GM18909 (cell line): Measurements from ENCODE around the gene PAFAH1B2.
"Not testable (repeated sequence)": the region's sequence is repeated elsewhere in the genome, so short reads cannot be mapped to it uniquely, and the experiment has no call there.

Experiments
- ATAC-seq: cut with Tn5 transposase; IDR thresholded peaks from one replicate; pipeline ENCODE4 v1.9.1; 2021; ENCODE audit warnings: mild to moderate bottlenecking; ENCODE audit not compliant: unreplicated experiment, poor library complexity

The PAFAH1B2 gene

DNA sequence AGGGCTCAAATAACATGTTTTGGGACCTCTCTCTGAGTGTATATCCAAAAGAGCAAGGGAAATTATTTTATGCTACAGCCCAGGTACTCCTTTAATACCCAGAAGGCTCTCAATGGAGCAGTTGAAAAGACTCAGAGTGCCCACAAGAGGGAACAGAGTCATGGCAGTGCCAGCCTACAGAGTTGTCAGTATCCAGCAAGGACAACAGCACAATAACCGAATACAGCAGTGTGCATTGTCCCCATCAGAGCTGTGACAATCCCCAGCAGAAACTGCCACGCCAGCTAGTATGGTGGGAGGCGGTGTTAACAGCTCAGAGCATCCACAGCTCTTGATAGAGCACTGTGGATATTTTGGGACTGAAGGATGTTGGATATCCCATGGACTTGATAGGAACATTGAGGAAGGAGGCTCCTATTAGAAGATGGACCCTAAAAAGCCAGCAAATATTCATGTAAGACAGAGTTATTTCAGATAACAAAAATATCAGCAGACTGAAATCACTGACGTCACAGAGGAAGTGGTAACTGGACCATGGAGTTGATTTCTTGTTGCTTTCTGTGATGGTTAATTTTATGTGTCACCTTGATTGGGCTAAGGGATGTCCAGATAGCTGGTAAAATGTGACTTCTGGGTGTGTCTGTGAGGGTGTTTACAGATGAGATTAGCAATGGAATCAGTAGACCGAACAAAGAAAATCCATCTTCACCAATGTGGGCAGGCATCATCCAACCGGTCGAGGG, 17.7 kb upstream of the PAFAH1B2 start:
- no peak for ATAC-seq

- no peak for ATAC-seq
These were observed 16.8 kb upstream of the PAFAH1B2 start for GRCh38 chr11:117127171-117127901.

GRCh38 chr11:117128289-117128688, 15.8 kb upstream of the PAFAH1B2 start:
- no peak for ATAC-seq

- not testable (repeated sequence) for ATAC-seq
These were observed 13.7 kb upstream of the PAFAH1B2 start for GRCh38 chr11:117130396-117130795.

DNA sequence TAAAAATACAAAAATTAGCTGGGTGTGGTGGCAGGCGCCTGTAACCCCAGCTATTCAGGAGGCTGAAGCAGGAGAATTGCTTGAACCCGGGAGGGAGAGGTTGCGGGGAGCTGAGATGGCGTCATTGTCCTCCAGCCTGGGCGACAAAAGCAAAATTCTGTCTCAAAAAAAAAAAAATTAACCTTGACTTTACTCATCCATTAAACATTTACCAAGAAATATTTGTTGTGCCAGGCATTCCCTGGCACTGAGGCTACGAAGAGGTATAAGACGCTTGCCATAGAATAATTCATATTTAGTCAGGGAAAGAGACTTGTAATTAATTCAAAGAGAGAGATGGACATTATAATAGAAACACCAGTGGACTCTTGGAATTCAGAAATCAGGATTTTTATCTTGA, 13.2 kb upstream of the PAFAH1B2 start:
- no peak for ATAC-seq

GRCh38 chr11:117134431-117134830, 9.7 kb upstream of the PAFAH1B2 start:
- no peak for ATAC-seq

GRCh38 chr11:117134979-117135378, 9.1 kb upstream of the PAFAH1B2 start:
- not testable (repeated sequence) for ATAC-seq

GRCh38 chr11:117137223-117138086, 6.6 kb upstream of the PAFAH1B2 start:
- not testable (repeated sequence) for ATAC-seq

- no peak for ATAC-seq
These were observed 697 bp upstream of the PAFAH1B2 start for GRCh38 chr11:117143390-117143789.

- ATAC-seq, result peak; percentile 50
These were observed 648 bp downstream of the PAFAH1B2 start for GRCh38 chr11:117144477-117145392.

GRCh38 chr11:117145393-117145761, 1.3 kb downstream of the PAFAH1B2 start:
- no peak for ATAC-seq

- no peak for ATAC-seq
These were observed 2.4 kb downstream of the PAFAH1B2 start for GRCh38 chr11:117146521-117146920.

- no peak for ATAC-seq
These were observed 8.0 kb downstream of the PAFAH1B2 start for GRCh38 chr11:117152066-117152465.

DNA sequence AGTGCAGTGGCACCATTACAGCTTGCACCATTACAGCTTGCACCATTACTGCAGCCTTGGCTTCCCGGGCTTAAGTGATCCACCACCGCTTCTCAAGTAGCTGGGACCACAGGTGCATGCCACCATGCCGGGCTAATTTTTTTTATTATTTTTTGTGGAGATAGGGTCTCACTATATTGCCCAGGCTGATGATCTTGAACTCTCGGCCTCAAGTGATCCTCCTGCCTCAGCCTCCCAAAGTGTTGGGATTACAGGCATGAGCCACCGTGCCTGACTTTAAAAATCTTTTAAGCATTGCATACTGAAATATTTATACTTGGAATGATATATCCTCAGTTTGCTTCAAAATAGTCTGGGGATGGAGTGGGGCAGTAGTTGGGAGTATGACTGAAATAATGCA, 10.4 kb downstream of the PAFAH1B2 start:
- no peak for ATAC-seq

GRCh38 chr11:117157507-117157906, 13.4 kb downstream of the PAFAH1B2 start:
- ATAC-seq, result no peak

DNA sequence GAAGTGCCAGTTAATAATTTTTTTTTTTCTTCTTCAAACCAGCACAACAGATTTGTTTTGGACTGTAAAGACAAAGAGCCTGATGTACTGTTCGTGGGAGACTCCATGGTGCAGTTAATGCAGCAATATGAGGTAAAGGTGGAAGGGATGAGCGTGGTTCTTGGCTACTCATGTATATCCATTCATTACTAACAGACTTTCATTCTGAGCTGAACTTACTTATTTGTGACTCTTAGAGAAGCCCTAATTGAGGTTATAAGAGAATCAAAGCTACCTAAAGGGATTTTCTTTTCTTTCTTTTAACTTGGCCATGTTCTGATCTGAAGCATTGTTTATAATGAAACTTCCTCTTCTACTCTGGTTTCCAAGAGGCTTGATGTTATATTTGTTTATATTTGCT, 15.8 kb downstream of the PAFAH1B2 start:
- ATAC-seq, result no peak

DNA sequence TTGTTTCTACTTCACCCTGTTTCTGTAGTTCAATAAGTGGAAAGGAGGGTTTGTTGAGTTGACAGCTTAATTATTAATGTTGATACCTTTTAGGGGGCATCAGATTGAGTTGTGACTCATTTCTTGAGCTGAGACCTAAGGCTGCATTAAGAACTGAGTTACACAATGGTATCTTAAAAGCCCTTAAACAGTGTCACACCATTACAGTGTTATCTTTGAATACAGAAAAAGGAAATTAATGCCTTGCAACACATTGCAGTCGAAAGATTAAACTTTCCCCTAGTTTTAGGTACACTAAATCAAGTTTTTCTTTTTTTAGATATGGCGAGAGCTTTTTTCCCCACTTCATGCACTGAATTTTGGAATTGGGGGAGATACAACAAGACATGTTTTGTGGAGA, 16.7 kb downstream of the PAFAH1B2 start:
- no peak for ATAC-seq

DNA sequence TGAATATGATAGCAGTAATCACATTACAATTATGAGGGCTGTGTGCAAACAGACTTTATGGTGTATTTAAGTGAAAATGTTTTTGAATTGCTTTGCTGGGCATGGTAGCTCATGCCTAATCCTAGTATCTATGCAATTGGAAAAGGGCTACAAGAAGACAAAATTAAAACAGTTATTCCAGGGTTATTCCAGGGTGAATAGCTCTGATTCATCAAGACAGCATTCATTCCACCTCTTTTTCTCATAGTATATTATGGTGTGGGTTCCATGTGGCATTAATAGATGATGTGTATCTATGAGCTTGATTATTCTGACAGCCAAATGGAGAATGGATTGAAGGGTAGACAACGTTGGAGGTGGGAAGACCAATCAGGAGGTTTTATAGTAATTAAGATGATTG, 22.4 kb downstream of the PAFAH1B2 start:
- ATAC-seq, result no peak

DNA sequence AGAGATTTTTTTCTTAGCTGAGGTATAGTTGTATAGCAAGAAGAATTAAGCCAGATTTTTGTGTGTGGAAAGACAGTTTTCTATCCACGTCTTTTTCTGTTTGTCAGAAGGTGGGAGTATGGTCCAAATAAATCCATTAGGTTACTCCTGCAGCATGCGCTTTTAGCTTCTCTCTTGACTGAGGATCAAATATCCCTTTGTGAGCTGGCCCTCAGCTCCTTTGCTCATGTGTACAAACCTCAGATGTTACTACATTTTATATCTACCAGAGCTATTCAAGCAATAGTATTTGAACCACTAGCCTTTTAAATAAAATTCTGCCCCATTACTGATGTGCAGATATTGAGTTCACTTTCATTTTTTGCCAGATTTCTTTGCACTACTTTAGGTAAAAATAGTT, 25.6 kb downstream of the PAFAH1B2 start:
- ATAC-seq, result no peak

GRCh38 chr11:117170210-117170609, 26.1 kb downstream of the PAFAH1B2 start:
- ATAC-seq, result no peak
